Cortex of kidney (tissue), 1 donor: Measurements from ENCODE around the gene DCK.

Experiments used
- DNase-seq: peaks from one replicate; lab custom pipeline; 2025; lab: John Stamatoyannopoulos, UW

DCK gene

GRCh38 chr4:71063711-71064110, 70.3 kb downstream of the DCK start:
- no peak for DNase-seq

GRCh38 chr4:71064521-71064920, 71.1 kb downstream of the DCK start:
- no peak for DNase-seq

- no peak for DNase-seq
Observed at GRCh38 chr4:71065991-71066510, 72.6 kb downstream of the DCK start.

DNA sequence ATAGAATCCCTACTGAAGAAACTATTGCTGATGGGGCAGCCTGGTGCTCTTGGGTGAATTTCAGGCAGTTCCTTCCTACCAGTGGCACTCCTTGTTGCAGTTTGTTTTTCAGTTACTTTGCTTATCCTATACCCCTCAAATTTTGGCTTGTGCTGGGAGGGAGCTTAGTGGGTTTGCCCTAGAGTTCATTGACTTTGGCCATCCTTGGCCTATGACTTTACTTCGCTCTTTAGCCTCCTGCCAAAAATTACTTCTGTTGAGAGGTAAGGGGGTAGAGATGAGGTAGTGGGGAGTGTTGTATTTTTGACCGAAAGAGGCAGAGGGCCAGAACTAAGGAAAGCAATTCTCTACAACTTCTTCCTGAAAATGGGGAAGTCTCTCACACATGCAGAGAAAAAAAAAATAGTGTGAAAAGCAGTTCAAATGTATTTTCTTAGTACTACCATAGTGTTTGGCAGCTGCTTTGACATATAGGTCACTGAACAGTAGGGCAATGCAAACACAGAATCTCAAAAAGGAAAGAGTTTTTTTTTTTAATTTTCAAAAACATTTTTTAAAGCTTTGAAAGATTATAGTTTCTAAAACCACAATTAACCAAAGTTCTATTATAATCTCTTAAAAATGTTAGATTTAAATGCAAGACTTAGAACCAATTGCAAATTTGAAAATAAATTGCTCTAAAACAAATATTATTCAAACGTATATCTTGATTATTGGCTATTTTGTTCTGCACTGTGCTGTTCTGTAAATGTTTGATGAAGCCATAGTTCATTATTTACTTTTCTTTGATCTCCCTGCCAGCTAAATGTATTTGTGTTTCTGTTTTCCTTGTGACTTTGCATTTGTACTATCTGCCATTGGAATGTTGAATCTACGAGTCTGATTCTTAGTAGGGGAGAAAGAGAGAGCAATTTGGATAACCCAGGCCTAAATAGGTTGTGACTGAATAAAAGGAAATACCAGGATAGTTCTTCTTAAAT, 73.6 kb downstream of the DCK start:
- no peak for DNase-seq

DNA sequence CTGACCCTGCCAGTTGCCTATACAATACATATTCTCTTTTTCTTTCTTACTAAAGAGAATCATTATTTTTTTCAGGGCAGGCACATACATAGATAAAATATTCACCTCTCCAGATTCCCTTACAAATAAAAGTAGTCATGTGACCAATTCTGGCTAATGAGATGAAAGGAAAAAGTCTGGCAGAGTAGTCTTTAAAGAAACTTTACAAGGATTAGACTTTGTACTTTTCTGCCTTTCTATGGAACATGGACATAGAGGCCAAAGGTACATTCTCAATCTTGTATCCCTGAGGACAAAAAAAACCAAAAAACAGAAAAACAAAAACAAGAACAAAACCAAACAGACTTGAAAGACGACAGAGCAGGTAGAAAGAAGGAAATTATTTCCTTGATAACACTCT, 75.6 kb downstream of the DCK start:
- no peak for DNase-seq

- DNase-seq, result no peak
Observed at GRCh38 chr4:71070015-71070414, 76.6 kb downstream of the DCK start.

- DNase-seq, result no peak
Observed at GRCh38 chr4:71074452-71075299, 81.2 kb downstream of the DCK start.
